Mucosa of descending colon (tissue), 3 donors: Measurements from ENCODE around the gene RPS5. TPM values are rescaled to one million over a fixed set of nuclear protein-coding genes. Genes with fewer than 3 reads are reported as not detected.

Source experiments
- ATAC-seq: fragments of 200-7000 bp; cut with Tn5 transposase; one replicate; pipeline ENCODE4 v1.9.1; 2020; ENCODE audit warnings: mild to moderate bottlenecking, moderate library complexity
- DNase-seq, 3 donors: peaks; one replicate each; pipeline ENCODE4 v3.0.0-alpha.2; 2020
- H3K36me3 ChIP-seq: fragments of 200-600 bp; one replicate; pipeline ENCODE4 v1.8.0; 2021; ENCODE audit warnings: low read depth, mild to moderate bottlenecking
- H3K4me1 ChIP-seq: fragments of 200-600 bp; one replicate; pipeline ENCODE4 v1.8.0; 2021; ENCODE audit warnings: low read depth, mild to moderate bottlenecking
- H3K4me3 ChIP-seq: fragments of 200-600 bp; one replicate; pipeline ENCODE4 v1.8.0; 2021; ENCODE audit warnings: mild to moderate bottlenecking
- H3K9me3 ChIP-seq: fragments of 200-600 bp; one replicate; pipeline ENCODE4 v1.8.0; 2021; ENCODE audit warnings: mild to moderate bottlenecking
- intact Hi-C, 2 donors: fragments of 100-400 bp; cut with DNase I in 1 of 2; cut with micrococcal nuclease in 1 of 2; formaldehyde crosslinking; loops; one replicate each; pipeline versions ENCODE4 v1.11.0 to v1.11.1; 2022; cut with DNase I, micrococcal nuclease
- total RNA-seq, 3 donors: library from RNA; stranded (reverse); fragmentation: NEBNext Ultra II Directional in 2 of 3; extraction: Animal tissue kit (Norgen Biotek cat#: 25700) in 2 of 3; gene quantifications; one replicate each; pipeline versions ENCODE4 v1.2.1 to v1.2.4, GENCODE V29; 2021 to 2023
- TF ChIP-seq, protein P1 (sequence below): fragments of 200-600 bp; IDR thresholded peaks from one replicate; pipeline ENCODE4 v1.8.0; 2022; ENCODE audit warnings: antibody characterized with exemption, mild to moderate bottlenecking
- donor health status: DM: no; HTN: no; CAD: no; lungs with moderate emphysema.
- donor health status: DM: no; HTN: no; CAD: no.
- donor health status: DM: no; HTN: yes; CAD: no.

The RPS5 gene
- total RNA-seq, 3 donors from 2014 or later, result 692 to 768 (median 754) TPM

DNA sequence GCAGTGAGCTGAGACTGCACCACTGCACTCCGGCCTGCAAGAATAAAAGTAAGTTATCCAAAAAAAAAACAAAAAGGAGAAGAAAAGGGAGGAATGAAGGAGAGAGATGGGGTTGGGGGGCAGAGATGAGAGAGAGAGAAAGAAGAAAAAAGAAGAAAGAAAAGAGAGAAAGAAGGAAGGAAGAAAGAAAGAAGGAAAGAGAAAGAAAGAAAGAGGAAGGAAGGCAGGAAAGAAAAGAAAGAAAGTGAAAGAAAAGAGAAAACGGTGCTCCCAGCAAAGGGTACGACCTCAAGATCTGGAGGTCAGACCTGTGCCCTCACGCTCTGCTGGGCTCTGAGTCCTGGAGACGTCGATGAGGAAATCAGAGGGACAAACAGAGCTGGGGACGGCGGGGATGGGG is 37.5 kb upstream of the RPS5 start:
- no peaks in the 10 kb centered on the region for H3K9me3 ChIP-seq
- no peak for ATAC-seq
- intact Hi-C loops, result no loop called here
- H3K4me3 ChIP-seq, result no peak overlapping the region
- H3K36me3 ChIP-seq, result no peaks in the 10 kb centered on the region
- H3K4me1 ChIP-seq, result no peaks in the 10 kb centered on the region
- TF ChIP-seq, protein P1, sequence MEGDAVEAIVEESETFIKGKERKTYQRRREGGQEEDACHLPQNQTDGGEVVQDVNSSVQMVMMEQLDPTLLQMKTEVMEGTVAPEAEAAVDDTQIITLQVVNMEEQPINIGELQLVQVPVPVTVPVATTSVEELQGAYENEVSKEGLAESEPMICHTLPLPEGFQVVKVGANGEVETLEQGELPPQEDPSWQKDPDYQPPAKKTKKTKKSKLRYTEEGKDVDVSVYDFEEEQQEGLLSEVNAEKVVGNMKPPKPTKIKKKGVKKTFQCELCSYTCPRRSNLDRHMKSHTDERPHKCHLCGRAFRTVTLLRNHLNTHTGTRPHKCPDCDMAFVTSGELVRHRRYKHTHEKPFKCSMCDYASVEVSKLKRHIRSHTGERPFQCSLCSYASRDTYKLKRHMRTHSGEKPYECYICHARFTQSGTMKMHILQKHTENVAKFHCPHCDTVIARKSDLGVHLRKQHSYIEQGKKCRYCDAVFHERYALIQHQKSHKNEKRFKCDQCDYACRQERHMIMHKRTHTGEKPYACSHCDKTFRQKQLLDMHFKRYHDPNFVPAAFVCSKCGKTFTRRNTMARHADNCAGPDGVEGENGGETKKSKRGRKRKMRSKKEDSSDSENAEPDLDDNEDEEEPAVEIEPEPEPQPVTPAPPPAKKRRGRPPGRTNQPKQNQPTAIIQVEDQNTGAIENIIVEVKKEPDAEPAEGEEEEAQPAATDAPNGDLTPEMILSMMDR, result no peak
- no peak for DNase-seq

DNA sequence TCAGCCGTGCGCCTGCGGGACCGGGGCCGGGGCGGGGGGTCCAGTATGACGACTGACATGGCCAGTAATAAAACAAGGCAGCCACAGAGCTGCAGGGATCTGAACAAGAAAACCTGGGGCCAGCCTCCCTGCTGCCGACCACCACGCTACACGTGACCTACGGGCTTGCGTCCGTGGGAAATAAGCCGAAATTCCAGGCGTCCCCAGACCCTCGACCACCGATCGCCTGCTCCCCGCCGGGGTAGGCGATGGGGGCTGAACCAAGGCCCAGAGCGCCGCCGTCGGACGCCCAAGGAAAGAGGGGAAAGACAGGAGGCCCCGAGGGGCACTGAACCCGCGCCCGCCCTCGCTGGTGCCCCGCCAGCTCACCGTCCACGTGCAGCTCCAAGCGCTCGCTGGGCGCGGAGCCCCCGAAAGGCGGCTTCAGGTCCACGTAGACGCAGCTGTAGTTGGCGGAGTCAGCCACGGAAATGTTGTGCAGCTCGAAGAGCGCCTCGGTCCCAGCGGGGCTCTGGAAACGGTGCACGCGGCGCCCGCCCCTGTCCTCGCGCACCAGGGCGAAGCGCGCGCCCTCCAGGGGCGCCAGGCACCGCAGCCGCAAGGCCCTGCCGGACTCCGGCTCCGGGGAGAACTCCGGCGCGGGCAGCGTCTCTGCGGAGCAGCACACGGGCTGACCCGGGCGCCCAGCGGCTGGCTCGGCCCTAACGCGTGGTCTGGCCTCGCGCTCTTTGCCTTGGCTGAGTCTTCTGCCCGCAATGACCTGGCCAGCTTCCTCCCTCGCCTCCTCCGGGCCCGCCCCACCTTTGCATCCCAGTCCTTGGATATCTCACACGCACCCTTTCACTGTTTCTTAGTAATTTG is 36.8 kb upstream of the RPS5 start:
- Histone ChIP-seq H3K36me3 (no peaks in the 10 kb centered on the region), H3K4me1 (no peaks in the 10 kb centered on the region), H3K4me3 (no peak overlapping the region), H3K9me3 (no peaks in the 10 kb centered on the region)
- no peak for DNase-seq
- intact Hi-C loops, result no loop called here
- TF ChIP-seq, protein P1, result no peak
- peak; percentile 7 for ATAC-seq

DNA sequence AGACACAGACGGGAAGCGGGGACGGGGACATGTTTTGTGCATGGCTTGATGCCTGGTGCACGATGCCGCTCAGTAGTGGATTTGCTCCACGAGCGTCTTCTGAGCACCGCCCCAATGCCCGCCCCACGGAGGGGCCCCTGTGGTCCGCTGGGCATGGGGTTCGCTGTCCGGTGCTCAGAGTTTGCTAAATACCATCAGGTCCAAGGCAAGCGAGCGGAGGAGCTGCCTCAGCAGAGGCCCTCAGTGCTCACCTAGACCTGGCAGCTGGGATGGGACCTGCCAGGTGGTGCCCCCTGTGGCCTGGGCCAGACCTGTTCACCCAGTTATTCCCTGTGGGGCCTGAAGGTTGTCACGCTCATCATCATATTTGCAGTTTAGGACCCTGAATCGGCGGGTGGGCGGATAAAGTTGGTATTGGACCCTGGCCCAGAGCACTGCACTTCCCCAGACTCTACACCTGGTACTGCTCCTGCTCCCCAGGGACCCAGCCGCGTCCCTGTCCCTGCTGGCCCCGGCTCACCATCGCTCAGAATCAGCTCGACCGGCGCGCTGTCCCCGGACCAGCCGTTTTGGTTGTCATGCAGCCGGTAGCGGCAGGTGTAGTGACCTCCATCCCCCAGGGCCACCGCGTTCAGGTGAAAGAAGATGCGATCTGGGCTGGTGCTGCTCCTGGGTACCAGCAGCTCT is 36.1 kb upstream of the RPS5 start:
- DNase-seq, result no peak
- ATAC-seq, result no peak
- Histone ChIP-seq H3K4me3 (no peak overlapping the region), H3K36me3 (no peaks in the 10 kb centered on the region), H3K4me1 (no peaks in the 10 kb centered on the region), H3K9me3 (no peaks in the 10 kb centered on the region)
- TF ChIP-seq, protein P1, result no peak
- intact Hi-C loops, result no loop called here

DNA sequence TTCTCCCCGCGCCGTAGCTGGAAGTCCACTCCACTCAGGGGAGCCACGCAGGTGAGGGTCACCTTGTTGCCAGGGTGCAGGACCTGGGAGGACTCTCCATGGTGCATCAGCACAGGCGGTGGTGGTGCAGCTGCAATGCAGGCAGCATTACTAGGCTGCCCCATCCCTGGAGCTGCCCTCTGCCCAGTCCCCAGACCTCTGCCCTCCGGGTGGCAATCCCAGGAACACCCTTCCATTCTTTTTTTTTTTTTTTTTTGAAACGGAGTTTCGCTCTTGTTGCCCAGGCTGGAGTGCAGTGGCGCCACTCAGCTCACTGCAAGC is 35.6 kb upstream of the RPS5 start:
- intact Hi-C loops, result no loop called here
- no peaks in the 10 kb centered on the region for H3K4me1 ChIP-seq

DNA sequence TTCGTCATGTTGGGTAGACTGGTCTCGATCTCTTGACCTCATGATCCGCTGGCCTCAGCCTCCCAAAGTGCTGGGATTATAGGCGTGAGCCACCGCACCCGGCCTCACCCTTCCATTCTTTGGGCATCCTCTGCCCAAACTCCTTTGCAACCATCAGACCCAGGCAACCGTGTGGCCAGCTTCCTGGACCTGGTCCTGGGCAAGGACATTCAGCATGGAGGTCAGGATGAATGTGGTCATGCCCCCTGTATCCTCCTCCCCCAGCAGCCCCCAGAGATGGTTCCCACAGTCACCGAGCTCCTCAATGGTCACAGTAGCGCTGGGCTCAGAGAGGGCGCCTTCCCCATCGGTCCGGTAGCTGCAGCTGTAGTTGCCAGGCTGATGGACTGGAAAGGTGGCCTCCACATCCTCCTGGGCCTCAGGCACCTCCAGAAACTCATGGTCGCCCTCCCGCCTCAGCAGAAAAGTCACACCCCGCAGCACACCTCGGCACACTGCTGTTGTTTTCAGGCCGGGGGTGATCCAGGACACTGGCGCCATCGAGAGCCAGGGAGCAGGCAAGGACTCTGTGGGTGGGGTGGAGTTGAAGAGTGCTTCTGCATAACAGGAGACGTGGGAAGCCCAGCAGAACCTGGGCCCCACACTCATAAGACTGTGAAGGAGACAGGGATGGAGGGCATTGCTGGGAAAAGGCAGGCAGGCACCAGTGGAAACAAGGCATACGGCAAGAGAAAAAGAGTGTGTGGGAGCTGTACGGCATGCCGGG is 34.9 kb upstream of the RPS5 start:
- H3K36me3 ChIP-seq, result no peaks in the 10 kb centered on the region
- ATAC-seq (no peak), DNase-seq (no peak)
- no peaks in the 10 kb centered on the region for H3K4me1 ChIP-seq
- H3K9me3 ChIP-seq, result no peaks in the 10 kb centered on the region
- intact Hi-C loops, result no loop called here
- no peak overlapping the region for H3K4me3 ChIP-seq
- TF ChIP-seq, protein P1, result no peak

More for the DNA sequence above, 35.6 kb upstream of the RPS5 start:
- H3K36me3 ChIP-seq, result no peaks in the 10 kb centered on the region
- H3K4me3 ChIP-seq, result no peak overlapping the region
- no peaks in the 10 kb centered on the region for H3K9me3 ChIP-seq
- TF ChIP-seq, protein P1, result no peak
- DNase-seq, result no peak
- no peak for ATAC-seq
